ENCODE measurements around the gene NOTUM. TPM values are rescaled to one million over a fixed set of nuclear protein-coding genes. Genes with fewer than 3 reads are reported as not detected.

Gene NOTUM
- total and polyA plus RNA-seq, 2 donors (not counting 3 experiments of a cell fraction or from before 2014, with no cell fraction given): not detected

- no TSS peak for BruUV-seq (replicated peaks)
- Histone ChIP-seq H3K9me3 (replicated peaks; ENCODE audit: control insufficient read depth, insufficient read depth, low read length) (no peaks in the 10 kb centered on the region), H3K4me3 (replicated peaks in 1 of 3; ENCODE audit: insufficient read depth in 1 of 3, low read depth in 1 of 3, low read length in 3 of 3) (no peak overlapping the region), H3K4me2 (ENCODE audit: insufficient read depth, low read length) (no peak overlapping the region), H3K79me2 (ENCODE audit: control insufficient read depth, insufficient read depth, low read length) (no peaks in the 10 kb centered on the region), H2AFZ (ENCODE audit: low read depth, low read length) (no peak overlapping the region), H3K27ac (ENCODE audit: insufficient read depth, low read depth, low read length) (no peak overlapping the region), H3K27me3 (ENCODE audit: control insufficient read depth in 2 of 2, insufficient read depth in 2 of 2, low read length in 2 of 2) (peaks cover 0 to 5% of the 10 kb centered on the region in 2 experiments), H4K20me1 (replicated peaks; ENCODE audit: control insufficient read depth, extremely low read depth, insufficient read depth, low read length) (no peaks in the 10 kb centered on the region), H3K9me1 (replicated peaks; ENCODE audit: control insufficient read depth, extremely low read depth, insufficient read depth, low read length) (no peaks in the 10 kb centered on the region), H3K9ac (replicated peaks; ENCODE audit: extremely low read depth, insufficient read depth, low read length) (no peak overlapping the region), H3K4me1 (ENCODE audit: control insufficient read depth, extremely low read depth, insufficient read depth, low read length) (no peaks in the 10 kb centered on the region), H3K36me3 (ENCODE audit: control insufficient read depth in 2 of 2, extremely low read depth in 1 of 2, insufficient read depth in 2 of 2, low read length in 2 of 2) (no peaks in the 10 kb centered on the region)
- intact Hi-C loops (cut with micrococcal nuclease) (no loop called here), dilution Hi-C loops (cut with MboI; ENCODE audit: extremely low pct_ligation_motif_present, low sequenced_read_pairs) (no loop called here)
- TF ChIP-seq GATA2 (IDR thresholded peaks at IDR 0.05; ENCODE audit: insufficient read depth, insufficient read length, low read depth, low read length) (no peak), MAX (IDR thresholded peaks at IDR 0.05; ENCODE audit: insufficient read depth, insufficient read length) (no peak), CTCF (IDR thresholded peaks at IDR 0.05; ENCODE audit: extremely low read depth in 1 of 2, insufficient read depth in 1 of 2, low read depth in 1 of 2, low read length in 2 of 2) (no peak), FOS (IDR thresholded peaks at IDR 0.05; ENCODE audit: borderline replicate concordance, insufficient read depth, low read length) (no peak), EZH2 (IDR thresholded peaks at IDR 0.05; ENCODE audit: borderline replicate concordance, low read depth, low read length, severe bottlenecking) (no peak), POLR2AphosphoS5 (IDR thresholded peaks at IDR 0.05; ENCODE audit: insufficient read depth, low read depth, low read length) (no peak)
- no peak for FAIRE-seq
- no peak for DNase-seq (ENCODE audit: low read depth, low spot score)
- ChIA-PET POLR2A (no interaction called here), CTCF (interaction anchor here (4.2 kb wide), 1 partner anchor 11 kb away, joined by 33 read pairs; no protein-coding TSS in a partner anchor)
These were observed 12.2 kb downstream of the NOTUM start for GRCh38 chr17:81948635-81949378.

All from endothelial cell of umbilical vein (primary cell).